ENCODE data around the gene PDE3A.

The PDE3A gene

DNA sequence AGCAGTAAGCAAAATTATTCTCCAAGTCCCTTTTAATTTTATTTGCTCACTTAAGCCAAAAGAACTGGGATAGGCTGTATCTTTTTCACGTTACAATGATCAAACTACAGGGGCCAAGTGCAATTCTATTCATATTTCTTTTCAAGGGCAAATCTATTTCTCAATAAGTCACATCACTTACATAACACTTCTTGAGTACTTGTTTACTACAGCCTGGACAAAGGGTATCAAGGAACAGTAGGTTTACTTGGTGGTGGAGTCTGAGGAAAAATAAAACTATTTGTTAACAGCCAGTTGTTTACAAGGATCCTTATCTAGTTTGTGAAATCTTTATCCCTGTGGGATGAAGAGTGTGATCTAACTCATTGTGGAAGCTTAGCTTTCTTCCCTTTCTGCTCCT is 72.1 kb downstream of the PDE3A start:
- no peak overlapping the region for H2AFZ ChIP-seq (ENCODE audit: low read length)
- H3K9me3 ChIP-seq (replicated peaks; ENCODE audit: insufficient read depth, low read length): no peaks in the 10 kb centered on the region
- H3K4me2 ChIP-seq (ENCODE audit: low read depth, low read length): no peak overlapping the region
- no peak overlapping the region for H3K27ac ChIP-seq (ENCODE audit: low read length)
- no peaks in the 10 kb centered on the region for H3K4me1 ChIP-seq (ENCODE audit: low read length)
- H3K36me3 ChIP-seq (replicated peaks; ENCODE audit: insufficient read depth, low read length): no peaks in the 10 kb centered on the region
- no peak overlapping the region for H3K4me3 ChIP-seq (ENCODE audit: low read length)
- no peaks in the 10 kb centered on the region for H3K9me2 ChIP-seq (replicated peaks; ENCODE audit: insufficient read depth, low read length)
- DNase-seq: no peak
- no peaks in the 10 kb centered on the region for H4K20me1 ChIP-seq (ENCODE audit: insufficient read depth, low read length)
- no peaks in the 10 kb centered on the region for H3K27me3 ChIP-seq (replicated peaks; ENCODE audit: insufficient read depth, low read length)
- no peaks in the 10 kb centered on the region for H3F3A ChIP-seq (ENCODE audit: insufficient read depth, low read length)
- H3K9ac ChIP-seq (ENCODE audit: low read length): no peak overlapping the region
- no peaks in the 10 kb centered on the region for H3K79me2 ChIP-seq (ENCODE audit: low read length)
- TF ChIP-seq EZH2 (optimal IDR thresholded peaks at IDR 0.05; ENCODE audit: low read depth, low read length) (no peak), EZH2phosphoT487 (IDR thresholded peaks at IDR 0.05; ENCODE audit: low read length) (no peak)
- TF ChIP-seq, protein P1, sequence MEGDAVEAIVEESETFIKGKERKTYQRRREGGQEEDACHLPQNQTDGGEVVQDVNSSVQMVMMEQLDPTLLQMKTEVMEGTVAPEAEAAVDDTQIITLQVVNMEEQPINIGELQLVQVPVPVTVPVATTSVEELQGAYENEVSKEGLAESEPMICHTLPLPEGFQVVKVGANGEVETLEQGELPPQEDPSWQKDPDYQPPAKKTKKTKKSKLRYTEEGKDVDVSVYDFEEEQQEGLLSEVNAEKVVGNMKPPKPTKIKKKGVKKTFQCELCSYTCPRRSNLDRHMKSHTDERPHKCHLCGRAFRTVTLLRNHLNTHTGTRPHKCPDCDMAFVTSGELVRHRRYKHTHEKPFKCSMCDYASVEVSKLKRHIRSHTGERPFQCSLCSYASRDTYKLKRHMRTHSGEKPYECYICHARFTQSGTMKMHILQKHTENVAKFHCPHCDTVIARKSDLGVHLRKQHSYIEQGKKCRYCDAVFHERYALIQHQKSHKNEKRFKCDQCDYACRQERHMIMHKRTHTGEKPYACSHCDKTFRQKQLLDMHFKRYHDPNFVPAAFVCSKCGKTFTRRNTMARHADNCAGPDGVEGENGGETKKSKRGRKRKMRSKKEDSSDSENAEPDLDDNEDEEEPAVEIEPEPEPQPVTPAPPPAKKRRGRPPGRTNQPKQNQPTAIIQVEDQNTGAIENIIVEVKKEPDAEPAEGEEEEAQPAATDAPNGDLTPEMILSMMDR (IDR thresholded peaks at IDR 0.05; ENCODE audit: low read length): no peak

DNA sequence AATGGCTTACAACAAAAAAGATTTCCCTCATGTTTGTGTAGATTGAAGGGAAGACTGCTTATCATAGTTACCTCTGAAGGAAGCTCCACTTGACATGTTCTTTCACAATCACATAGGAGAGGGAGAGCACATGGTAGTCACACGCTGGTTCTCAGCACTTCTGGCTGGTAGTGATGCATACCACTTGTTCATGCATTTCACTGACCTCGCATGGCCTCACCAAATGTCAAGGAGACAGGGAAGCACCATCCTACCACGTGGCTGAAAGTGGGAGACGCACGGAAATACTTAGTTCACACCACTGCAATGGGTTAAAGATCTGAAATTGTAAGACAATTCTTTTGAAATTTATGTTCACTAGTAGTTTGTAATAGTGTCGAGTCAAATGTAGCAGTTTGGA is 74.0 kb downstream of the PDE3A start:
- no peaks in the 10 kb centered on the region for H3K9me3 ChIP-seq (replicated peaks; ENCODE audit: insufficient read depth, low read length)
- TF ChIP-seq EZH2 (optimal IDR thresholded peaks at IDR 0.05; ENCODE audit: low read depth, low read length) (no peak), EZH2phosphoT487 (IDR thresholded peaks at IDR 0.05; ENCODE audit: low read length) (no peak)
- TF ChIP-seq, protein P1 (IDR thresholded peaks at IDR 0.05; ENCODE audit: low read length): no peak

DNA sequence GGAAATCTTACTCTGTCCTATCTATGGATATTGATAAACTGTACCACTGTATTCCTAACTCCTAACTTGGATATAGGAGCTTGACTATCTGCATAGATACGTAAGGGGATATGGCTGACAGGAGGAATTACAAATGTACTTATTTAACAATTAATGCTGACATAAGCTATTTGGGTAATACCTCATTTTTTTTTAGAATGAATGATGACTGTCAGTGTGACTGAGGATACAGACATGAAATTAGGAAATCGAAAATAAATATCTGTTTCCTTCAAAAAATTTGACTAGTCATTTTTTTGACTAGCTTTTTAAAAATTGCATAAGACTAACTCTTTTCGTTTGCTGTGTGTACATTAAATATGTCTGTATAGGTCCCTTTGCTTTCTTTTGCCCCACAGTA is 74.9 kb downstream of the PDE3A start:
- DNase-seq: no peak
- Histone ChIP-seq H3K9me2 (replicated peaks; ENCODE audit: insufficient read depth, low read length) (no peaks in the 10 kb centered on the region), H3K4me3 (ENCODE audit: low read length) (no peak overlapping the region), H3K9ac (ENCODE audit: low read length) (no peak overlapping the region), H3K79me2 (ENCODE audit: low read length) (no peaks in the 10 kb centered on the region), H4K20me1 (ENCODE audit: insufficient read depth, low read length) (no peaks in the 10 kb centered on the region), H3K4me2 (ENCODE audit: low read depth, low read length) (no peak overlapping the region), H3K9me3 (replicated peaks; ENCODE audit: insufficient read depth, low read length) (no peaks in the 10 kb centered on the region), H3K36me3 (replicated peaks; ENCODE audit: insufficient read depth, low read length) (no peaks in the 10 kb centered on the region), H2AFZ (ENCODE audit: low read length) (no peak overlapping the region), H3K27me3 (replicated peaks; ENCODE audit: insufficient read depth, low read length) (no peaks in the 10 kb centered on the region), H3K27ac (ENCODE audit: low read length) (no peak overlapping the region), H3K4me1 (ENCODE audit: low read length) (no peaks in the 10 kb centered on the region), H3F3A (ENCODE audit: insufficient read depth, low read length) (no peaks in the 10 kb centered on the region)
- TF ChIP-seq, protein P1 (IDR thresholded peaks at IDR 0.05; ENCODE audit: low read length): no peak
- TF ChIP-seq EZH2 (optimal IDR thresholded peaks at IDR 0.05; ENCODE audit: low read depth, low read length) (no peak), EZH2phosphoT487 (IDR thresholded peaks at IDR 0.05; ENCODE audit: low read length) (no peak)

More for the DNA sequence above, 74.0 kb downstream of the PDE3A start:
- Histone ChIP-seq H3K4me1 (ENCODE audit: low read length) (no peaks in the 10 kb centered on the region), H3K4me2 (ENCODE audit: low read depth, low read length) (no peak overlapping the region), H3K4me3 (ENCODE audit: low read length) (no peak overlapping the region), H3K36me3 (replicated peaks; ENCODE audit: insufficient read depth, low read length) (no peaks in the 10 kb centered on the region), H4K20me1 (ENCODE audit: insufficient read depth, low read length) (no peaks in the 10 kb centered on the region), H2AFZ (ENCODE audit: low read length) (no peak overlapping the region), H3K9me2 (replicated peaks; ENCODE audit: insufficient read depth, low read length) (no peaks in the 10 kb centered on the region), H3K79me2 (ENCODE audit: low read length) (no peaks in the 10 kb centered on the region), H3K9ac (ENCODE audit: low read length) (no peak overlapping the region), H3K27ac (ENCODE audit: low read length) (no peak overlapping the region), H3F3A (ENCODE audit: insufficient read depth, low read length) (no peaks in the 10 kb centered on the region), H3K27me3 (replicated peaks; ENCODE audit: insufficient read depth, low read length) (no peaks in the 10 kb centered on the region)
- no peak for DNase-seq
